IMR-90 (cell line): ENCODE measurements around the gene INSYN1. TPM values are rescaled to one million over a fixed set of nuclear protein-coding genes. Genes with fewer than 3 reads are reported as not detected.

Experiments
- ATAC-seq: fragments of 200-7000 bp; cut with Tn5 transposase; 2 replicates; pipeline ENCODE4 v1.9.1; 2020; ENCODE audit warnings: low read depth, mild to moderate bottlenecking, moderate library complexity
- BruUV-seq: library from RNA; stranded (reverse); fragments of 400-500 nt; replicated peaks from 2 replicates; lab custom pipeline; 2021; lab: Mats Ljungman, UMichigan
- CTCF ChIA-PET: fragments of 300-600 bp; formaldehyde crosslinking; extraction: SDS; loops from one replicate; lab custom pipeline; 2021; ENCODE audit warnings: antibody characterized with exemption; lab: Yijun Ruan, JAX
- POLR2A ChIA-PET: fragments of 300-600 bp; sonication (Branson Sonifier 250); formaldehyde crosslinking; loops from one replicate; lab custom pipeline; 2022; ENCODE audit warnings: antibody characterized with exemption; ENCODE audit not compliant: unreplicated experiment; lab: Charles Lee
- DNase-seq: peaks from one replicate; pipeline ENCODE4 v3.0.0; 2013
- H2AFZ ChIP-seq: replicated peaks from 2 replicates; pipeline ENCODE3; 2013; ENCODE audit warnings: low read length, mild to moderate bottlenecking; ENCODE audit not compliant: poor library complexity
- H2AK5ac ChIP-seq: 2 replicates; pipeline ENCODE4 v1.6.1; 2013; ENCODE audit warnings: low read depth, low read length, inconsistent platforms
- H2AK9ac ChIP-seq: replicated peaks from 2 replicates; pipeline ENCODE3; 2013; ENCODE audit warnings: mild to moderate bottlenecking, low read depth, low read length, moderate library complexity; ENCODE audit not compliant: poor library complexity
- H2BK120ac ChIP-seq: 2 replicates; pipeline ENCODE4 v1.6.1; 2013; ENCODE audit warnings: low read depth, low read length, inconsistent platforms
- H2BK15ac ChIP-seq: 3 replicates; pipeline ENCODE4 v1.6.1; 2013; ENCODE audit warnings: low read depth, low read length, inconsistent platforms
- H2BK20ac ChIP-seq: 2 replicates; pipeline ENCODE4 v1.6.1; 2013; ENCODE audit warnings: low read depth, mild to moderate bottlenecking, inconsistent platforms, low read length, moderate library complexity
- H2BK5ac ChIP-seq: 2 replicates; pipeline ENCODE4 v1.6.1; 2013; ENCODE audit warnings: mild to moderate bottlenecking, low read depth, low read length, inconsistent platforms; ENCODE audit not compliant: poor library complexity, severe bottlenecking
- H3K14ac ChIP-seq: replicated peaks from 2 replicates; pipeline ENCODE4 v1.6.1; 2013; ENCODE audit warnings: low read depth, low read length, inconsistent platforms
- H3K18ac ChIP-seq: 2 replicates; pipeline ENCODE4 v1.6.1; 2013; ENCODE audit warnings: low read depth, low read length, control low read depth
- H3K23ac ChIP-seq: 2 replicates; pipeline ENCODE4 v1.6.1; 2013; ENCODE audit warnings: low read depth, low read length, inconsistent platforms
- H3K27ac ChIP-seq: 2 replicates; pipeline ENCODE4 v1.5.1; 2013; ENCODE audit warnings: mild to moderate bottlenecking, control low read depth, low read length; ENCODE audit not compliant: insufficient read depth
- H3K27me3 ChIP-seq: 2 replicates; pipeline ENCODE4 v1.6.1; 2013; ENCODE audit warnings: low read length; ENCODE audit not compliant: control insufficient read depth, insufficient read depth
- H3K36me3 ChIP-seq: 2 replicates; pipeline ENCODE4 v1.6.1; 2013; ENCODE audit warnings: low read length, mixed read lengths; ENCODE audit not compliant: control insufficient read depth, insufficient read depth
- H3K4ac ChIP-seq: 2 replicates; pipeline ENCODE4 v1.6.1; 2013; ENCODE audit warnings: low read depth, low read length, inconsistent platforms
- H3K4me1 ChIP-seq: 2 replicates; pipeline ENCODE4 v1.6.1; 2013; ENCODE audit warnings: low read length, mixed read lengths; ENCODE audit not compliant: control insufficient read depth, insufficient read depth
- H3K4me2 ChIP-seq: 2 replicates; pipeline ENCODE4 v1.6.1; 2013; ENCODE audit warnings: low read depth, mild to moderate bottlenecking, control low read depth, low read length, moderate library complexity
- H3K4me3 ChIP-seq: 2 replicates; pipeline ENCODE4 v1.5.1; 2013; ENCODE audit warnings: low read depth, mild to moderate bottlenecking, control low read depth, low read length, moderate library complexity; ENCODE audit not compliant: insufficient read depth
- H3K56ac ChIP-seq: 2 replicates; pipeline ENCODE4 v1.6.1; 2013; ENCODE audit warnings: low read length, inconsistent platforms; ENCODE audit not compliant: insufficient read depth; ENCODE audit errors: extremely low read depth
- H3K79me1 ChIP-seq, 2 experiments: 2 replicates each; pipeline ENCODE4 v1.6.1; 2013; ENCODE audit warnings: low read length in 2 of 2, inconsistent platforms in 1 of 2, low read depth in 1 of 2
- H3K9ac ChIP-seq: 2 replicates; pipeline ENCODE4 v1.6.1; 2013; ENCODE audit warnings: low read depth, low read length, control low read depth
- H3K9me1 ChIP-seq: 2 replicates; pipeline ENCODE4 v1.6.1; 2013; ENCODE audit warnings: low read length, inconsistent platforms; ENCODE audit not compliant: insufficient read depth
- H3K9me3 ChIP-seq: 2 replicates; pipeline ENCODE4 v1.6.1; 2013; ENCODE audit warnings: low read length; ENCODE audit not compliant: control insufficient read depth, insufficient read depth
- H4K20me1 ChIP-seq: 2 replicates; pipeline ENCODE4 v1.6.1; 2013; ENCODE audit warnings: low read length, inconsistent platforms; ENCODE audit not compliant: insufficient read depth
- H4K5ac ChIP-seq: 2 replicates; pipeline ENCODE4 v1.6.1; 2013; ENCODE audit warnings: mild to moderate bottlenecking, low read depth, low read length, control low read depth
- H4K8ac ChIP-seq, 2 experiments: 2 replicates each; pipeline ENCODE4 v1.6.1; 2013; ENCODE audit warnings: low read depth in 2 of 2, low read length in 2 of 2, control low read depth in 1 of 2, inconsistent platforms in 1 of 2
- H4K91ac ChIP-seq: 2 replicates; pipeline ENCODE4 v1.6.1; 2013; ENCODE audit warnings: low read depth, low read length, inconsistent platforms; ENCODE audit not compliant: insufficient read depth
- BHLHE40 ChIP-seq: fragments of 150-350 bp; IDR thresholded peaks from 2 replicates; pipeline ENCODE4 v1.6.1; 2016; ENCODE audit warnings: mild to moderate bottlenecking, low read depth, low read length
- CEBPB ChIP-seq: IDR thresholded peaks from 2 replicates; pipeline ENCODE4 v1.6.1; 2012; ENCODE audit warnings: low read depth, low read length, improper control_type of control experiment
- CHD1 ChIP-seq: IDR thresholded peaks from 2 replicates; pipeline ENCODE4 v1.6.1; 2012; ENCODE audit warnings: low read depth, low read length, improper control_type of control experiment
- FOS ChIP-seq: fragments of 150-350 bp; IDR thresholded peaks from 2 replicates; pipeline ENCODE4 v1.6.1; 2016; ENCODE audit warnings: low read depth, low read length
- MAFK ChIP-seq: IDR thresholded peaks from 2 replicates; pipeline ENCODE4 v1.6.1; 2012; ENCODE audit warnings: low read depth, low read length, improper control_type of control experiment
- MAZ ChIP-seq: IDR thresholded peaks from 2 replicates; pipeline ENCODE4 v1.6.1; 2012; ENCODE audit warnings: low read depth, mild to moderate bottlenecking, low read length, improper control_type of control experiment, moderate library complexity, borderline replicate concordance
- POLR2A ChIP-seq: IDR thresholded peaks from 2 replicates; pipeline ENCODE4 v1.6.1; 2012; ENCODE audit warnings: mild to moderate bottlenecking, low read depth, low read length
- RAD21 ChIP-seq: IDR thresholded peaks from 2 replicates; pipeline ENCODE4 v1.6.1; 2012; ENCODE audit warnings: low read length, improper control_type of control experiment
- RCOR1 ChIP-seq: IDR thresholded peaks from 2 replicates; pipeline ENCODE4 v1.6.1; 2012; ENCODE audit warnings: mild to moderate bottlenecking, low read length, improper control_type of control experiment; ENCODE audit not compliant: insufficient replicate concordance
- SMC3 ChIP-seq: fragments of 150-350 bp; IDR thresholded peaks from 2 replicates; pipeline ENCODE4 v1.6.1; 2016; ENCODE audit warnings: low read depth, mild to moderate bottlenecking, antibody characterized with exemption, low read length, moderate library complexity
- USF2 ChIP-seq: fragments of 150-350 bp; IDR thresholded peaks from 2 replicates; pipeline ENCODE4 v1.6.1; 2017; ENCODE audit warnings: mild to moderate bottlenecking, antibody characterized with exemption, low read length, low read depth
- WGBS, 2 experiments: methylation state at CpG; one replicate each; pipeline versions ENCODE4 v1.1.5 to v1.1.7; 2013; ENCODE audit warnings: missing lambda C conversion rate in 2 of 2; ENCODE audit not compliant: insufficient read length in 1 of 2; ENCODE audit errors: extremely low coverage in 2 of 2; 5-methylcytosine and 5-hydroxymethylcytosine counted together
- dilution Hi-C: fragments of 300-500 bp; cut with HindIII; formaldehyde crosslinking; loops from one replicate; pipeline ENCODE4 v1.14.3; 2018; ENCODE audit warnings: low sequenced_read_pairs; ENCODE audit not compliant: unreplicated experiment
- in situ Hi-C: fragments of 300-500 bp; cut with MboI; formaldehyde crosslinking; loops from 3 replicates; pipeline ENCODE4 v1.14.3; 2019; ENCODE audit warnings: low sequenced_read_pairs, inconsistent platforms, mixed read lengths
- intact Hi-C: fragments of 100-400 bp; cut with micrococcal nuclease; formaldehyde crosslinking; loops from 2 replicates; pipeline ENCODE4 v1.10.0; 2022
- polyA plus RNA-seq, 3 experiments: library from polyadenylated mRNA; depleted of rRNA; stranded (reverse); fragments of >200 nt; gene quantifications; 2 replicates each; pipeline ENCODE4 v1.2.3, GENCODE V29; 2012; ENCODE audit warnings: low replicate concordance in 1 of 3
- total RNA-seq: library from RNA; depleted of rRNA; stranded (reverse); fragments of >200 nt; gene quantifications from 2 replicates; pipeline ENCODE4 v1.2.3, GENCODE V29; 2012
- TF ChIP-seq, protein P1 (sequence below): fragments of 150-350 bp; IDR thresholded peaks from 2 replicates; pipeline ENCODE4 v1.6.1; 2016; ENCODE audit warnings: low read depth, mild to moderate bottlenecking, low read length, moderate library complexity, borderline replicate concordance
- TF ChIP-seq, protein P2 (sequence below): conservative IDR thresholded peaks from 2 replicates; pipeline ENCODE4 v1.5.1; 2012; ENCODE audit warnings: mild to moderate bottlenecking, low read depth, low read length, improper control_type of control experiment

INSYN1 gene
- total and polyA plus RNA-seq, 2 of the 4 experiments (the other 2 are of a cell fraction): 0.18 to 0.34 TPM

DNA sequence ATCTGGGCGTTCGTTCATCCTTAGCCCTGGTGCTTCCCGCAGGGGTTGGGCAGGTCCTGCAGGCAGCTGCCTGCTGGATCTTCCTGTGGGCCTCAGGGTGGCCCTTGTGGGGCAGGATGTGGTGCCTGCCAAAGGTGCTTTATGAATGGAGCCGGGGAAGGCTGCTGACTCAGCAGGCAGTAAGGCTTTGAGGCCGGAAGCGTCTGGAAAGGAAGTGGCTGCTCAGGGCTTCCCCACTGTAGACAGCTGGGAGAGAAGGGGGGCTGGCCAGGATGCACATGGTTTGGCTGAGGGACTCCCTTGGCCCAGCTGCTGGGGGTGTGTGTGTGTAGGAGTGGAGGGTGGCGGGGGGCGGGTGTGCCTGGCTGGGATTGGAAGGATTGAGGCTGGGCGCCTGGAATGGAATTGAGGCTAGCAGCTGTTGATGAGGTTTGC lies 56.1 kb downstream of the INSYN1 start (continued):
- TF ChIP-seq, protein P1, sequence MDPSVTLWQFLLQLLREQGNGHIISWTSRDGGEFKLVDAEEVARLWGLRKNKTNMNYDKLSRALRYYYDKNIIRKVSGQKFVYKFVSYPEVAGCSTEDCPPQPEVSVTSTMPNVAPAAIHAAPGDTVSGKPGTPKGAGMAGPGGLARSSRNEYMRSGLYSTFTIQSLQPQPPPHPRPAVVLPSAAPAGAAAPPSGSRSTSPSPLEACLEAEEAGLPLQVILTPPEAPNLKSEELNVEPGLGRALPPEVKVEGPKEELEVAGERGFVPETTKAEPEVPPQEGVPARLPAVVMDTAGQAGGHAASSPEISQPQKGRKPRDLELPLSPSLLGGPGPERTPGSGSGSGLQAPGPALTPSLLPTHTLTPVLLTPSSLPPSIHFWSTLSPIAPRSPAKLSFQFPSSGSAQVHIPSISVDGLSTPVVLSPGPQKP: no peak

- CTCF ChIA-PET: interaction anchor here (1.2 to 1.6 kb wide), 2 partner anchors 10 to 19 kb away, joined by 3 to 4 read pairs; no protein-coding TSS in a partner anchor
- Histone ChIP-seq H3K27ac (peak overlapping the region; percentile 36), H3K36me3 (peaks cover 7% of the 10 kb centered on the region), H3K9me3 (no peaks in the 10 kb centered on the region), H3K4me2 (peak overlapping the region; percentile 49; the same call in 1 of the 2 replicates), H4K8ac (peak overlapping the region in 1 of 2 experiments; percentile 60; a peak in 1 of 4 replicates), H2BK5ac (peak overlapping the region; percentile 37), H3K79me1 (peaks cover 34 to 93% of the 10 kb centered on the region in 2 experiments), H2AK5ac (peak overlapping the region; percentile 59; the same call in 1 of the 2 replicates), H3K9me1 (peaks cover 39% of the 10 kb centered on the region), H2AFZ (peak overlapping the region; percentile 77), H3K18ac (no peak overlapping the region), H2BK120ac (peak overlapping the region; percentile 28; the same call in 1 of the 2 replicates), H4K91ac (peak overlapping the region; percentile 45; the same call in 1 of the 2 replicates), H4K5ac (no peak overlapping the region), H3K9ac (no peak overlapping the region), H3K4me1 (peaks cover 21% of the 10 kb centered on the region), H3K14ac (peak overlapping the region; percentile 35; the same call in 1 of the 2 replicates), H2BK20ac (peak overlapping the region; percentile 17; the same call in 1 of the 2 replicates), H3K4me3 (no peak overlapping the region), H4K20me1 (peaks cover 94% of the 10 kb centered on the region), H3K23ac (peak overlapping the region; percentile 65; the same call in 1 of the 2 replicates), H2AK9ac (peak overlapping the region; percentile 89), H3K27me3 (no peaks in the 10 kb centered on the region), H3K4ac (peak overlapping the region; percentile 73), H3K56ac (no peak overlapping the region), H2BK15ac (no peak overlapping the region)
- BruUV-seq: no TSS peak
- WGBS, 2 experiments: no CpG with 5 or more reads among the region's 1 CpG
- in situ Hi-C loops (loop anchor here (5.0 kb wide), 2 partner anchors 59 to 134 kb away; no protein-coding TSS in a partner anchor), dilution Hi-C loops (no loop called here), intact Hi-C loops (loop anchor here (1.0 kb wide), 1 partner anchor 60 kb away; no protein-coding TSS in a partner anchor)
- POLR2A ChIA-PET: no interaction called here
- DNase-seq (no peak), ATAC-seq (no peak)
- TF ChIP-seq RCOR1 (no peak), POLR2A (no peak), MAFK (no peak), SMC3 (no peak), BHLHE40 (no peak), FOS (no peak), CHD1 (no peak), RAD21 (no peak), CEBPB (no peak), USF2 (no peak), MAZ (no peak)
- TF ChIP-seq, protein P2, sequence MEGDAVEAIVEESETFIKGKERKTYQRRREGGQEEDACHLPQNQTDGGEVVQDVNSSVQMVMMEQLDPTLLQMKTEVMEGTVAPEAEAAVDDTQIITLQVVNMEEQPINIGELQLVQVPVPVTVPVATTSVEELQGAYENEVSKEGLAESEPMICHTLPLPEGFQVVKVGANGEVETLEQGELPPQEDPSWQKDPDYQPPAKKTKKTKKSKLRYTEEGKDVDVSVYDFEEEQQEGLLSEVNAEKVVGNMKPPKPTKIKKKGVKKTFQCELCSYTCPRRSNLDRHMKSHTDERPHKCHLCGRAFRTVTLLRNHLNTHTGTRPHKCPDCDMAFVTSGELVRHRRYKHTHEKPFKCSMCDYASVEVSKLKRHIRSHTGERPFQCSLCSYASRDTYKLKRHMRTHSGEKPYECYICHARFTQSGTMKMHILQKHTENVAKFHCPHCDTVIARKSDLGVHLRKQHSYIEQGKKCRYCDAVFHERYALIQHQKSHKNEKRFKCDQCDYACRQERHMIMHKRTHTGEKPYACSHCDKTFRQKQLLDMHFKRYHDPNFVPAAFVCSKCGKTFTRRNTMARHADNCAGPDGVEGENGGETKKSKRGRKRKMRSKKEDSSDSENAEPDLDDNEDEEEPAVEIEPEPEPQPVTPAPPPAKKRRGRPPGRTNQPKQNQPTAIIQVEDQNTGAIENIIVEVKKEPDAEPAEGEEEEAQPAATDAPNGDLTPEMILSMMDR: no peak
Measured at GRCh38 chr15:73696641-73697001, 56.5 kb downstream of the INSYN1 start.
